Stimulated activated CD8-positive, alpha-beta memory T cell treated with anti-CD3 and anti-CD28 coated beads, Interleukin-2, amount 100 ng/mL, for 1 hour (primary cell): ENCODE results near the gene TTYH1.
A peak's percentile ranks its signal among the peaks of the same experiment; 100 is the strongest.
"Not testable (repeated sequence)": the region's sequence is repeated elsewhere in the genome, so short reads cannot be mapped to it uniquely, and the experiment has no call there.

Source experiments
- DNase-seq, 2 donors: peaks; one replicate each; pipeline ENCODE4 v3.0.0-alpha.2; 2020; ENCODE audit warnings: low read depth in 2 of 2

Gene TTYH1

GRCh38 chr19:54415208-54415900 is at the start of gene TTYH1:
Gene TTYH1, plus strand, starts transcription at chr19:54415464. Its CDS starts 89 bp downstream, at chr19:54415553.
- DNase-seq: peak in 1 of 2 donors; percentile 8

GRCh38 chr19:54365798-54366197 is 49.5 kb upstream of the TTYH1 start:
- DNase-seq: not testable (repeated sequence)

- no peak for DNase-seq
Measured at GRCh38 chr19:54366811-54367210, 48.5 kb upstream of the TTYH1 start.

- DNase-seq: no peak
Measured at GRCh38 chr19:54369082-54369687, 46.1 kb upstream of the TTYH1 start.

- not testable (repeated sequence) for DNase-seq
Measured at GRCh38 chr19:54369688-54370433, 45.4 kb upstream of the TTYH1 start.

DNA sequence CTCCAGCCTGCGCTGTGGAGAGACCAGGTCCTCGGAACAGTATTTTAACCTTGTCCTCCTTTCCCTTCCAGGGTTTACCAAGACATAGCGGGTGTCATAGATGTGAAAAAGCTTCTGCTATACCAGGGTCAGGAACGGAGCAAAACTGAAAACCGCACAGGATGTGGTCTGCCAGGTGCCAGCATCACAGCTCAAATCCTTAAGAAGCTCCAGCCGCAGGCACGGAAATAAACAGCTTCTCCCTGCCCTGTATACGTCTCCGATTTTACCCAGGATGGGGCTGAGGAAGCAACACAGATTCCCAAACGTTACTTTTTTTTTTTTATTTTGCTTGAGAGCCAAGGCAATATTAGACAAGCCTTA is 44.8 kb upstream of the TTYH1 start:
- DNase-seq: peak in 1 of 2 donors; percentile 43

DNA sequence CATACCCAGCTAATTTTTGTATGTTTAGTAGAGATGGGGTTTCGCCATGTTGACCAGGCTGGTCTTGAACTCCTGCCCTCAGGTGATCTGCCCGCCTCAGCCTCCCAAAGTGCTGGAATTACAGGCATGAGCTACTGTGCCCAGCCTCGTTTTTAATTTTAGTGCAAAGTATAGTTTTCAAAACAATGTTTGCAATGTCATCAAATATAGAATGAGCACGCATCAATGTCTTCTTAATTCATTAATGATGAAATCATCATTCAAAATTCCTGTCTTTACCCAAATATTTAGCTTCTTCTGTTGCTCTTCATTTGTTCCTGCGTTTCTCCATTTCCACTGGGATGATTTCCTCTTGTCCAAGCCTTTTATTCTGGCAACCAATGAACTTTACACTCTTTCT is 43.8 kb upstream of the TTYH1 start:
- not testable (repeated sequence) for DNase-seq

DNA sequence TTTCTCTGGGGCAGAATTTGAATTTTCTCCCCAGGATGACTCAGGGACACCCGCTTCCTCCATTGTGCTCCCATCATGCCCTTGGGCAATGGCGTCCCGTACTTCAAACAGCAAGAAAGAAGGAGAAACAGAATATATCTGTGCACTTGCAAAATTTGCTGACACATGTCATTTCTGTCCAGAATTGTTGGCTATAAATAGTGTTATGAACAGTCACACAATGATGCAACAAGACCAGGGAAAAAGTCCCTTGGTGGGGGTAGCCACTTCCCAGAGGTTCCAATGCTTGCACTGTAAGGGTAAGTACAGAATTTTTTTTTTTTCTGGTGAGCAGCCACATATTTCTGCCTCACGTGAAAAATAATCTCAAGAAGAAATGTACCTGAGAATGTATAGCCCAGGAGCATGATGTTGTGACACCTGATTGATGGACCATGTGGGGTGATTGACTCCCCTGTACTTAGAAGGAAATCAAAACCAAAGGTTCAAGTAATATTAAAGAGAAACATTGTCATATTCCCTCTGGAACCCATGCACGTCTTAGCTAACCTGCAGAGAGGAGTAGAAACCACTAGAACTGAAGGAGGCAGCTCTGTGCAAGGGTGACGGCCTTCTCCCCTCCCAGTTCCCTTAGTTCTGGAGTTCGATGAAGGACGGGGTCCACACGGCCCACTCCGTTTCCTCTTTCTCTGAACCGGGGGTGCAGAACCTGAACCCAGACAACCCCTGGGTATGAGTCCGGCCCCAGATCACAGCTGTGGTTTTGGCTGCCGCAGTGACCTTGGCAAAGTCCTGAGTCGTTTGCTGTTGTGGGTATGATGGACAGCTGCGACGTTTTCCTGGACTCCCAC is 41.3 kb upstream of the TTYH1 start:
- no peak for DNase-seq

GRCh38 chr19:54375181-54375938 is 39.9 kb upstream of the TTYH1 start:
- DNase-seq: not testable (repeated sequence)

DNA sequence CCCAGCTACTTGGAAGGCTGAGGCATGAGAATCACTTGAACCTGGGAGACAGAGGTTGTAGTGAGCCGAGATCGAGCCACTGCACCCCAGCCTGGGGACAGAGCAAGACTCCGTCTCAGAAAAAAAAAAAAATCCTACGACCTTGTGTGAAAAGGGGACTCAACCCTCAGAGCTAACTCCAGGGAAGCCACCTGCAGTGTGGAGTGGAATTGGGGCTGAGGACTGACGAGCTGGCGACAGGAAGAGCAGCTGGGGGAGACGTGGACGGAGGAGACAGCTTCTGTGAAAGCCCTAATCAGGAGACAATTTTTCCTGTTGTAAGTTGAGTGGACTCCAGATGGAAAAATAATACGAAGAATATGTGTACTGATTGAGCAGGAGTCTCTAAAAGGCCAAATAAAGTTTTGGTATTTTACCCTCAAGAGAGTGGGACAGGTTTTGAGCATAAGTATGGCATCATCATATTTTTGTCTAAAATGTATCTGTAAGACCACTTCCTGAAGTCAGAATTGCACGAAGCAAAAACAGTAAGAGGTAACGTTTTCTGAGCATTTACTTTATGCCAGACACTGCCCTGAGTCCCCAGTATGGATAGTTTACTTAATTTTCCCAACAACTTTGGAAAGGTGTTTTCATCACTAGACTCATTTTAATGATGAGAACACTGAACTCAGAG is 38.5 kb upstream of the TTYH1 start:
- DNase-seq: no peak

DNA sequence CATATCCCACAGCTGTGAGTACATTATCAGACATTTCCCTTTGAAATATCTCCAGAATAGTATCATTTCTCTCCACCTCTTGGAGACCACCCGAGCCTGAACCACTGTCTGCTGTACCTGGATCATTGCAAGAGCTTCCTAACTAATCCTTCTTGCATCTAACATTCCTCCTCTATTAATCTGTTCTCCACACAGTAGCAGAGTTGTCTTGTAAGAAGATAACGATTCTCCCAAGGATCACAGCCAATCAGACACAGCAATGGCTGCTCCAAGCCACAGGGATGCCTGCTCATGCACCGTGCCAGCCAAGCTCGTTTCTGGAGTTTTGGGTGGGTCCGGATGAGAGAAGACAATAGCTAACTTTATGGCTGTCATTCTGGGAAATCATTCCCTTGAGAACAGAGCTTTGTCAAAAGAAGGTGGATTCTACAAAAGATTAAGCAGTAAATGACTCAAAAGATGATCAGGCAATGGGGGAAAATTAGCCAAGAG is 36.0 kb upstream of the TTYH1 start:
- no peak for DNase-seq

DNA sequence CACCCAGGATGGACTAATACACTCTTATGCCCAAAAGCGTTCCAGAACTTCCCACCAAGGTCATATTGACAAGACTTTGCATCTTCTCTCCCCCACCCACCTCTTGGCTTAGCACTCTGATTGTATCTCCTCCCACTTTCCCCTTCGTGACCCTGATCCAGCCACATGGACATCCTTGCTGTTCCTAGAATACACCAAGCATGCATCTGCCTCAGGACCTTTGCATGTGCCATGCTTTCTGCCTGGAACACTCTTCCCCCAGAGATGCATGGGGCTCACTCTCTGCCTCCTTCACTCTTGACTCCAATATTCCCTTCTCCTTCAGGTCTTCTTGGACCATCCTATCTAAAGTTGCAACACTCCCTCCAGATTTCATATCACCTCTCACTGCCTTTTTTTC is 34.4 kb upstream of the TTYH1 start:
- DNase-seq: no peak

GRCh38 chr19:54382041-54382440 is 33.2 kb upstream of the TTYH1 start:
- not testable (repeated sequence) for DNase-seq

GRCh38 chr19:54383330-54383729 is 31.9 kb upstream of the TTYH1 start:
- DNase-seq: no peak

GRCh38 chr19:54387991-54388801 is 27.1 kb upstream of the TTYH1 start:
- peak in 1 of 2 donors; percentile 24 for DNase-seq

DNA sequence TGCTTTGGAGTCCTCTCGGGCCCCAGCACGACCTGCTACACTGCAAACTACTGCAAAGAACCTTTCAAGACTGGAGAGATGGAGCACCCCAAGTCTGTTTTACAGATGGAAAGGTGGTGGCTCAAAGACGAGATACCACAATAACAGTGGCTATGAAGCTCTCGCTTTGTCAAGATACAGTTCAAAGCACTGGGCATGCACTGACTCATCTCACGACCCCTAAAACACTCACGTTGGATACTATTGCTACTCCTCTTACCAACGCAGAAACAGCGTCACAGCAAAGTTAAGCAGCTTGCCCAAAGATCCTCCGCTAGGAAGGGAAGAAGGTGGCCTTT is 26.5 kb upstream of the TTYH1 start:
- no peak for DNase-seq

DNA sequence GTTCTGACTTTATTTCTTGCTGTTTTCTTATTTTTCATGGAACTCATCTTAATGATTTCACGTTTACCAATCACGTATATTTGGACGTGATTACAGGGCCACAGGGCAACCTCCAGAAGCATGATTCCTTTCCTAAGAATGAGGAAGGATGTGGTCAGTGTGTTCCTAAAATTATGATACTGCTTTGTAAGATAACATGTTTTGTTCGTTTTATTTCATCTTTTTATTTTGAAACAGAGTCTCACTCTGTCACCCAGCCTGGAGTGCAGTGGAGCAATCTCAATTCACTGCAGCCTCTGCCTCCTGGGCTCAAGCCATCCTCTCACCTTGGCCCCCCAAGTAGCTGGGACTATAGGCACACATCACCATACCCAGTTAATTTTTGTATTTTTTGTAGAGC is 25.7 kb upstream of the TTYH1 start:
- DNase-seq: no peak

DNA sequence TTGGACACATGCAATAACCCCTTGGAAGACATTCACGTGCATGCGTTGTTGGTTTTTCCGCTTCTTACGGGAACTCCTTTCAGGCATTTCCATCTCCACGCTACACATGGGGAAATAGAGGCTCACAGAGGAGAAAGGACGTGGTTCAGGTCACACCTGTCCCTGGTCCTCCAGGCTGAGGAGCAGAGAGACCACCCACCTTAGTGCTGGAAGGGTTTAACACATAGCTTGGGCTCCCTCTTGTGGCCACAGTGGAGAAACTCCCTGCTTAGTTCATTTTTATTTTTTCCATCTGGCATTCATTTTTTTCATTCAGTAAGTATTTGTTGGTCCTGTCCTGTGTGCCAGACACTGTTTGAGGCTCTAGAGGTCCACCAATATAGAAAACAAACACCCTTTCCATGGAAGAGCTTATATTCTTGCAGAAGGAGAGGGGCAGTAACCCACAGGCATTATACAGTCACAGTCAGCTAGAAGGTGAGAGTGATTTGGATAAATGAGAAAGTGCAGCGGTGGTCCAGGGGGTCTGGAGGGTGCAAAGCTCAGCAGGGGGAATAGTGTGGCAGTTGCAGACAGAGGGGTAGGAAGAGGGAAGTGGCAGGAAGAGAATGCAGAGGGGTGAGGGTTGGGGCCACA is 24.2 kb upstream of the TTYH1 start:
- peak in 1 of 2 donors; percentile 51 for DNase-seq

GRCh38 chr19:54391589-54392061 is 23.6 kb upstream of the TTYH1 start:
- DNase-seq: no peak
